AG09319 (cell line): ENCODE measurements around the gene BOD1L2.

Source experiments
- DNase-seq: peaks from one replicate; pipeline ENCODE4 v3.0.0-alpha.2; 2010; ENCODE audit warnings: low read depth; ENCODE audit errors: extremely low read depth
- CTCF ChIP-seq: IDR thresholded peaks from 2 replicates; pipeline ENCODE4 v1.5.1; 2011; ENCODE audit warnings: low read depth, mild to moderate bottlenecking, inconsistent platforms, low read length, moderate library complexity

BOD1L2 gene

GRCh38 chr18:57185434-57185833 is 38.5 kb downstream of the BOD1L2 start:
- TF ChIP-seq CTCF = no peak
- DNase-seq = no peak

DNA sequence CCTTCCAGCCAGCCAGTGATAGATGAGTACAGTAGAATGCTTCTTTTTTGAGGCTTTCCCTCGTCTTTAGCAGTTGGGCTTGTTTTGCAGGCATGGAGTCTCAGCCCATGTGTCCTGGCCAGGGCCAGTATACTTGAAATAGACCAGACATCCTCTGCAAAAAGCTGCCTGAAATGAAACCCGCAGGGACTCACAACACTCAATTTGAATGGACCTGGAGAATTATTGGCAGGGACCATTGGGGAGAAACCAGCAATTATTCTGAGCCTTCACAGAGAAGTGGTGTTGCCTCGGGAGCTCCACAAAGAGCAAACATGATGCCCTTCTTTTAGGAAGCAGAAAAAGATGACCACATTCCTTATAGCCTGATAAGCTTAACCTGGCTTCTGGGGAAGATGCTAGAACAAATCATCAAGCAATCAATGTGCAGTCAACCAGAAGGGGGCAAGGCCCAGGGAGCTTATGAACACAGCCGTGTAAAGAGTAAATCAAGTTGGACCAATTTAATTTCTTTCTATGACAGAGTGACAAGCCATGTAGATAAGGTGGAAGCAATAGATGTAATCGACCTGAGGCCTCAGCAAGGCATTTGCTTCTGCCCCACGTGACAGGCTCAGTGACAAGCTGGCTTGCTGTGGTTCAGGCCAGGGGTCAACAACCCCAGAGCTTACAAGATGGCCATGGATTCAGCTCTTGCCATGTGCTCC is 42.1 kb downstream of the BOD1L2 start:
- TF ChIP-seq CTCF = no peak
- no peak for DNase-seq

GRCh38 chr18:57190026-57190425 is 43.1 kb downstream of the BOD1L2 start:
- DNase-seq = no peak

GRCh38 chr18:57194070-57194469 is 47.2 kb downstream of the BOD1L2 start:
- TF ChIP-seq CTCF = no peak
- no peak for DNase-seq

More at GRCh38 chr18:57190026-57190425, 43.1 kb downstream of the BOD1L2 start:
- no peak for TF ChIP-seq CTCF

- no peak for DNase-seq
- no peak for TF ChIP-seq CTCF
Observed at GRCh38 chr18:57194622-57195021, 47.7 kb downstream of the BOD1L2 start.

GRCh38 chr18:57195341-57195740 is 48.5 kb downstream of the BOD1L2 start:
- TF ChIP-seq CTCF = no peak
- DNase-seq = no peak

GRCh38 chr18:57197261-57197660 is 50.4 kb downstream of the BOD1L2 start:
- DNase-seq = no peak
- no peak for TF ChIP-seq CTCF
